H1 (cell line): Measurements from ENCODE around the gene SSU72. TPM values are rescaled to one million over a fixed set of nuclear protein-coding genes. Genes with fewer than 3 reads are reported as not detected.
A peak's percentile ranks its signal among the peaks of the same experiment; 100 is the strongest.

Source experiments
- CTCF ChIA-PET: fragments of 300-600 bp; sonication (Branson Sonifier 250); formaldehyde crosslinking; loops from one replicate; lab custom pipeline; 2021; ENCODE audit not compliant: partially characterized antibody; lab: Charles Lee
- POLR2A ChIA-PET: fragments of 300-600 bp; sonication (Branson Sonifier 250); formaldehyde crosslinking; loops from one replicate; lab custom pipeline; 2021; ENCODE audit warnings: inconsistent platforms; ENCODE audit not compliant: partially characterized antibody; lab: Charles Lee
- DNase-seq, 2 experiments: peaks; one replicate each; pipeline versions ENCODE4 v3.0.0 to v3.0.0-alpha.2; 2010 to 2022; ENCODE audit warnings: low spot score in 2 of 2, low read depth in 1 of 2, mixed read lengths in 1 of 2
- FAIRE-seq: peaks from 2 replicates; lab custom pipeline; 2011; peaks lifted over from hg19 to GRCh38; lab: Jason Lieb, UNC
- H2AFZ ChIP-seq: 2 replicates; pipeline ENCODE4 v1.8.1; 2012; ENCODE audit warnings: low read length, inconsistent platforms
- H2AK5ac ChIP-seq: 2 replicates; pipeline ENCODE4 v1.6.1; 2013; ENCODE audit warnings: low read depth, low read length
- H2BK120ac ChIP-seq: replicated peaks from 2 replicates; pipeline ENCODE3; 2013; ENCODE audit warnings: low read depth, low read length, inconsistent platforms
- H2BK12ac ChIP-seq: 2 replicates; pipeline ENCODE4 v1.6.1; 2013; ENCODE audit warnings: low read depth, low read length
- H2BK15ac ChIP-seq: 2 replicates; pipeline ENCODE4 v1.6.1; 2013; ENCODE audit warnings: low read length
- H2BK20ac ChIP-seq: 2 replicates; pipeline ENCODE4 v1.6.1; 2013; ENCODE audit warnings: low read length
- H2BK5ac ChIP-seq: 2 replicates; pipeline ENCODE4 v1.6.1; 2013; ENCODE audit warnings: low read depth, low read length
- H3K14ac ChIP-seq: 2 replicates; pipeline ENCODE4 v1.6.1; 2013; ENCODE audit warnings: inconsistent platforms; ENCODE audit not compliant: insufficient read length
- H3K18ac ChIP-seq: 2 replicates; pipeline ENCODE4 v1.6.1; 2013; ENCODE audit warnings: low read length; ENCODE audit errors: extremely low read depth
- H3K23ac ChIP-seq: 2 replicates; pipeline ENCODE4 v1.6.1; 2013; ENCODE audit warnings: inconsistent platforms; ENCODE audit not compliant: insufficient read length
- H3K23me2 ChIP-seq: 2 replicates; pipeline ENCODE4 v1.6.1; 2013; ENCODE audit warnings: low read depth, low read length
- H3K27ac ChIP-seq: 2 replicates; pipeline ENCODE4 v1.6.1; 2011; ENCODE audit warnings: low read depth, low read length, inconsistent platforms
- H3K27me3 ChIP-seq, 4 experiments: replicated peaks in 1 of 4; 1 replicate in 1 of 4; 2 replicates in 3 of 4; pipeline versions ENCODE4 v1.6.1 to v1.8.1; 2011 to 2013; ENCODE audit warnings: low read length in 3 of 4, mild to moderate bottlenecking in 3 of 4, inconsistent platforms in 2 of 4, mixed read lengths in 2 of 4, moderate library complexity in 1 of 4; ENCODE audit not compliant: control insufficient read depth in 3 of 4, insufficient read depth in 3 of 4; ENCODE audit errors: extremely low read depth in 1 of 4
- H3K36me3 ChIP-seq, 4 experiments: 2 replicates each; pipeline versions ENCODE4 v1.6.1 to v1.8.1; 2011 to 2013; ENCODE audit warnings: mild to moderate bottlenecking in 4 of 4, low read length in 3 of 4, moderate library complexity in 2 of 4, control low read depth in 1 of 4, inconsistent platforms in 1 of 4; ENCODE audit not compliant: insufficient read depth in 4 of 4, control insufficient read depth in 2 of 4
- H3K4ac ChIP-seq: replicated peaks from 2 replicates; pipeline ENCODE3; 2013; ENCODE audit warnings: low read length, low read depth, mixed read lengths, inconsistent platforms; ENCODE audit not compliant: insufficient read length
- H3K4me1 ChIP-seq, 4 experiments: replicated peaks in 1 of 4; 1 replicate in 1 of 4; 2 replicates in 3 of 4; pipeline versions ENCODE4 v1.6.1 to v1.8.1; 2011 to 2013; ENCODE audit warnings: low read length in 3 of 4, inconsistent platforms in 2 of 4, mixed read lengths in 1 of 4; ENCODE audit not compliant: insufficient read depth in 4 of 4, control insufficient read depth in 3 of 4
- H3K4me2 ChIP-seq, 2 experiments: 2 replicates each; pipeline versions ENCODE4 v1.6.1 to v1.8.1; 2011 to 2013; ENCODE audit warnings: low read depth in 2 of 2, low read length in 2 of 2, control low read depth in 1 of 2, inconsistent platforms in 1 of 2, mild to moderate bottlenecking in 1 of 2; ENCODE audit not compliant: insufficient read depth in 1 of 2
- H3K4me3 ChIP-seq, 4 experiments: fragments of 200-600, 300-600 bp in 1 of 4; sonication (generic), shearing (Covaris generic), sonication (Bioruptor Twin) in 1 of 4; 2 replicates each; pipeline versions ENCODE4 v1.5.1 to v1.8.1; 2011 to 2016; ENCODE audit warnings: low read length in 4 of 4, low read depth in 3 of 4, control low read depth in 2 of 4, inconsistent platforms in 2 of 4, mild to moderate bottlenecking in 2 of 4, mixed read lengths in 1 of 4, moderate library complexity in 1 of 4; ENCODE audit not compliant: insufficient read depth in 2 of 4; ENCODE audit errors: extremely low read depth in 1 of 4
- H3K56ac ChIP-seq: replicated peaks from 2 replicates; pipeline ENCODE3; 2013; ENCODE audit warnings: low read depth, mild to moderate bottlenecking, mixed read lengths, low read length, inconsistent platforms; ENCODE audit not compliant: insufficient read length
- H3K79me1 ChIP-seq: 2 replicates; pipeline ENCODE4 v1.6.1; 2013; ENCODE audit warnings: low read depth, low read length, control low read depth
- H3K79me2 ChIP-seq, 2 experiments: 2 replicates each; pipeline versions ENCODE4 v1.6.1 to v1.8.1; 2012 to 2013; ENCODE audit warnings: low read length in 2 of 2, mild to moderate bottlenecking in 2 of 2, inconsistent platforms in 1 of 2; ENCODE audit not compliant: insufficient read depth in 2 of 2, control insufficient read depth in 1 of 2
- H3K9ac ChIP-seq, 4 experiments: replicated peaks in 1 of 4; 1 replicate in 1 of 4; 2 replicates in 3 of 4; pipeline versions ENCODE4 v1.6.1 to v1.8.1; 2011 to 2013; ENCODE audit warnings: low read depth in 3 of 4, low read length in 3 of 4, control low read depth in 2 of 4, mild to moderate bottlenecking in 2 of 4, moderate library complexity in 2 of 4, inconsistent platforms in 1 of 4; ENCODE audit errors: extremely low read depth in 1 of 4
- H3K9me3 ChIP-seq, 2 experiments: 2 replicates each; pipeline versions ENCODE4 v1.6.1 to v1.8.1; 2012 to 2013; ENCODE audit warnings: mild to moderate bottlenecking in 2 of 2, moderate library complexity in 2 of 2, control low read depth in 1 of 2, inconsistent platforms in 1 of 2, low read depth in 1 of 2, low read length in 1 of 2, mixed read lengths in 1 of 2; ENCODE audit not compliant: insufficient read depth in 2 of 2
- H4K20me1 ChIP-seq, 2 experiments: replicated peaks in 1 of 2; 2 replicates each; pipeline versions ENCODE3 to v1.8.1; 2011 to 2013; ENCODE audit warnings: inconsistent platforms in 2 of 2, low read length in 2 of 2, mild to moderate bottlenecking in 1 of 2; ENCODE audit not compliant: insufficient read depth in 2 of 2, control insufficient read depth in 1 of 2
- H4K5ac ChIP-seq: 2 replicates; pipeline ENCODE4 v1.6.1; 2013; ENCODE audit warnings: low read length, low read depth, mixed read lengths, inconsistent platforms; ENCODE audit not compliant: insufficient read length
- H4K8ac ChIP-seq: 2 replicates; pipeline ENCODE4 v1.8.0; 2013; ENCODE audit warnings: mild to moderate bottlenecking, moderate library complexity, low read length, inconsistent platforms; ENCODE audit not compliant: insufficient read depth; ENCODE audit errors: extremely low read depth
- H4K91ac ChIP-seq: replicated peaks from 2 replicates; pipeline ENCODE3; 2013; ENCODE audit warnings: low read length, mixed read lengths, inconsistent platforms; ENCODE audit not compliant: insufficient read length
- EZH2 ChIP-seq: fragments of 200-600 bp; sonication (generic); IDR thresholded peaks from 2 replicates; pipeline ENCODE4 v1.7.1; 2012; ENCODE audit warnings: low read depth, mild to moderate bottlenecking, moderate library complexity, low read length, inconsistent platforms; ENCODE audit not compliant: severe bottlenecking
- JUN ChIP-seq: IDR thresholded peaks from 2 replicates; pipeline ENCODE4 v1.6.1; 2011; ENCODE audit warnings: low read depth, mild to moderate bottlenecking, improper control_type of control experiment, low read length
- KDM1A ChIP-seq: fragments of 200-600, 300-600 bp; sonication (generic); IDR thresholded peaks from 2 replicates; pipeline ENCODE4 v1.7.1; 2016; ENCODE audit warnings: mild to moderate bottlenecking, low read length, borderline replicate concordance
- MAFK ChIP-seq: IDR thresholded peaks from 2 replicates; pipeline ENCODE4 v1.6.1; 2012; ENCODE audit warnings: low read depth, mild to moderate bottlenecking, improper control_type of control experiment, low read length
- NANOG ChIP-seq: IDR thresholded peaks from 2 replicates; pipeline ENCODE4 v1.6.1; 2011; ENCODE audit warnings: low read length, low read depth, mild to moderate bottlenecking, inconsistent platforms; ENCODE audit not compliant: insufficient read depth, poor library complexity, severe bottlenecking
- NRF1 ChIP-seq: IDR thresholded peaks from 2 replicates; pipeline ENCODE4 v1.6.1; 2011; ENCODE audit warnings: mild to moderate bottlenecking, low read depth, low read length, improper control_type of control experiment
- RBBP5 ChIP-seq: IDR thresholded peaks from 2 replicates; pipeline ENCODE4 v1.7.1; 2012; ENCODE audit warnings: low read depth, mild to moderate bottlenecking, inconsistent platforms, low read length, moderate library complexity, borderline replicate concordance
- WGBS, 2 experiments: shearing (Covaris generic) in 1 of 2; methylation state at CpG; one replicate each; pipeline versions ENCODE4 v1.1.6 to v1.1.7; 2013 to 2015; ENCODE audit warnings: low lambda C conversion rate in 2 of 2, mixed read lengths in 2 of 2, inconsistent platforms in 1 of 2, low coverage in 1 of 2, missing lambda C conversion rate in 1 of 2; ENCODE audit not compliant: insufficient replicate concordance in 2 of 2, insufficient coverage in 1 of 2, insufficient read length in 1 of 2; ENCODE audit errors: extremely low coverage in 1 of 2, missing lambda C conversion rate in 1 of 2; 5-methylcytosine and 5-hydroxymethylcytosine counted together
- long read RNA-seq, 2 experiments: library from RNA in 1 of 2; library from capped mRNA in 1 of 2; stranded (forward); transcript quantifications; one replicate each; pipeline ENCODE4 v2.0.0, GENCODE V29; 2021; ENCODE audit warnings: inconsistent platforms in 1 of 2
- polyA minus RNA-seq, 3 experiments: library from RNA; depleted of rRNA, polyadenylated mRNA; stranded (reverse); fragments of >200 nt; gene quantifications; 1 replicate in 2 of 3; 2 replicates in 1 of 3; pipeline ENCODE4 v1.2.3, GENCODE V29; 2011
- polyA plus RNA-seq, 7 experiments: library from polyadenylated mRNA; depleted of rRNA in 3 of 7; stranded (reverse) in 5 of 7; unstranded in 2 of 7; fragments of >200 nt in 5 of 7; fragments of 200-250 nt in 2 of 7; gene quantifications; 1 replicate in 5 of 7; 2 replicates in 1 of 7; 4 replicates in 1 of 7; pipeline versions ENCODE4 v1.2.1 to v1.2.3, GENCODE V29; 2011 to 2013; ENCODE audit warnings: missing spikeins in 2 of 7, mixed read lengths in 2 of 7
- total RNA-seq: library from RNA; stranded (reverse); fragmentation: NEBNext Ultra II Directional; extraction: Animal tissue kit (Norgen Biotek cat#: 25700); gene quantifications from 2 replicates; pipeline ENCODE4 v1.2.1, GENCODE V29; 2021

The SSU72 gene
- total RNA-seq = 165 and 170 TPM in 2 replicates
- 110 and 116 TPM in 2 replicates for polyA plus RNA-seq (2011; rRNA removed)
- 122 TPM for polyA plus RNA-seq (2011; cell fraction: cytosol; rRNA removed)
- polyA plus RNA-seq (2011; cell fraction: nucleus; rRNA removed) = 110 TPM
- polyA plus RNA-seq (2012, experiment 1 of 2) = 156 to 180 TPM (median 158 TPM) in 4 replicates
- polyA plus RNA-seq (2012, experiment 2 of 2) = 198 TPM
- polyA plus RNA-seq (2013, experiment 1 of 2) = 143 TPM
- polyA plus RNA-seq (2013, experiment 2 of 2) = 148 TPM
- 59.2 and 65.6 TPM in 2 replicates for polyA minus RNA-seq (2011; rRNA and poly(A)+ RNA removed)
- 91.6 TPM for polyA minus RNA-seq (2011; cell fraction: cytosol; rRNA and poly(A)+ RNA removed)
- 66.4 TPM for polyA minus RNA-seq (2011; cell fraction: nucleus; rRNA and poly(A)+ RNA removed)
- long read RNA-seq, experiment 1, full-length matches to known transcripts = 116 of 164 reads
- long read RNA-seq, experiment 1, partial matches to known transcripts = 38 of 164 reads
- long read RNA-seq, experiment 1, other reads (novel, unspliced or antisense) = 10 of 164 reads
- long read RNA-seq, experiment 2, transcript SSU72-201 (5 exons, 1,290 nt) = major isoform, 99 of 103 reads
- long read RNA-seq, experiment 2, partial matches to known transcripts = 3 of 103 reads
- long read RNA-seq, experiment 2, other reads (novel, unspliced or antisense) = 1 of 103 reads

DNA sequence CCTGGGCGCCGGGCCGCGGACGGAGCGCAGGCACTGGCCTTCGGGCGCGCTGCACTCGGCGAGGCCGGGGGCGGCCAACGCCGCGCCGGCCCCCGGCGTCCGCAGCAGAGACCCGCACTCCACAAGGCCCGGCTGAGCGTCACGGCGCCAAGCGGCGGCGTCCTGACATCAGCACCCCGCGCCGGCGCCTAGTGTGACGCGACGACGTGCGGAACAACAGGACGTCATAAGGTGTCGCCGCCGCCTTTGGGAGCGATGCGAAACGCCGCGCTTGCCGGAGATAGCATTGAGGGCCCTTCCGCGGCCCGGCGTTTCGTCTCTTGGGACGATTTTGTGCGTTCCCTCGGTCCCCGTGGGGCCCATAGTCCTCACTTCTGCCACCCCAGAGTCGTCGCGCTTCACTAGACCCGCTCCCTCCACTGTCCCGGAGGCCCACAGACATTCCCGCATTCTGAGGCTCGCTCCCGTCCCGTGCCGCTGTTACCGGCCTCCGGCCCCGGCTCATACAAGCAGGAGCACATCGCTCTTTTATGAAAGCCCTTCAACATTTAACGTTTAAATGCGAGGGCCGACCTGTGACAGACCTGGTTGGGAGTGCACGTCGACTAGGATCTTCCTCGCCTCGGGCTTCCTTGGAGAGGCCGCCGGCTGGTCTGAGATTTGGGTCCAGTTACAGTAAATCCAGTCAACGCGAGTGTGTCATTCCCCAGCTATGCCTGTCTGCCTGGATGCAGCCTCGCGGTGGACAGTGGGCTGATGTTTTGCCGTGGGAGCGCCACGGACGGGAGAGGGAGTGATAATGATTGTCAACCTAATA is at the start of gene SSU72:
TSS of gene SSU72 (minus strand) at position 143 of the 817 bp plus-strand sequence. CDS start 306 bp downstream, outside the sequence.
- 3% methylated on average over 64 of the region's 87 CpGs; no CpG with 5 or more reads in 1 of the 2 experiments for WGBS, 2 experiments
- no peaks in the 10 kb centered on the region for H3K27me3 ChIP-seq
- no peaks in the 10 kb centered on the region for H3K9me3 ChIP-seq
- H3K4ac ChIP-seq = peak within 1 kb of the TSS; percentile 94
- peak within 1 kb of the TSS; percentile 84 to 99 (median 94) for H3K4me3 ChIP-seq
- peaks cover 8% of the 10 kb centered on the region; the same call in 1 of the 2 replicates for H3K23me2 ChIP-seq
- H2BK15ac ChIP-seq = no peak within 1 kb of the TSS
- CTCF ChIA-PET = interaction anchor here (0.7 kb wide), 1 partner anchor 50 kb away, joined by 3 read pairs; no protein-coding TSS in a partner anchor
- H4K20me1 ChIP-seq = peaks cover 3 to 4% of the 10 kb centered on the region in 2 experiments
- H3K79me2 ChIP-seq = peaks cover 27 to 45% of the 10 kb centered on the region in 2 experiments
- H3K9ac ChIP-seq = peak within 1 kb of the TSS; percentile 96 to 100 (median 97)
- peak within 1 kb of the TSS; percentile 70 for H3K56ac ChIP-seq
- peaks cover 0 to 17% (median 1%) of the 10 kb centered on the region in 4 experiments; a peak in 1 of 8 replicates for H3K36me3 ChIP-seq
- H3K4me1 ChIP-seq = peaks cover 0 to 2% (median 0%) of the 10 kb centered on the region in 4 experiments; a peak in 2 of 7 replicates
- peaks cover 2% of the 10 kb centered on the region for H3K79me1 ChIP-seq
- H3K14ac ChIP-seq = no peak within 1 kb of the TSS
- no peak within 1 kb of the TSS; the same call in 1 of the 2 replicates for H2BK12ac ChIP-seq
- H3K23ac ChIP-seq = no peak within 1 kb of the TSS
- no peak for FAIRE-seq
- no peak within 1 kb of the TSS for H2AK5ac ChIP-seq
- no peak within 1 kb of the TSS for H2BK120ac ChIP-seq
- peak within 1 kb of the TSS; percentile 83 for H3K18ac ChIP-seq
- H3K4me2 ChIP-seq = peak within 1 kb of the TSS; percentile 82 to 100
- peak; percentile 70 to 98 for DNase-seq
- H2AFZ ChIP-seq = peak within 1 kb of the TSS; percentile 77; the same call in 1 of the 2 replicates
- H4K8ac ChIP-seq = peak within 1 kb of the TSS; percentile 100
- POLR2A ChIA-PET = interaction anchor here (0.8 to 21.2 kb wide), 13 partner anchors 9 to 175 kb away, joined by 3 to 367 read pairs (median 4); partner anchors contain the start of genes CCNL2 and MIB2
- peak within 1 kb of the TSS; percentile 91 for H4K5ac ChIP-seq
- peak within 1 kb of the TSS; percentile 93 for H4K91ac ChIP-seq
- no peak within 1 kb of the TSS for H2BK20ac ChIP-seq
- peak within 1 kb of the TSS; percentile 99 for H3K27ac ChIP-seq
- H2BK5ac ChIP-seq = peak within 1 kb of the TSS; percentile 96
- 0 out of 2 replicates have a peak, but pooled peaks have one; percentile 77 for TF ChIP-seq RBBP5
- TF ChIP-seq MAFK = no peak
- no peak for TF ChIP-seq NANOG
- no peak for TF ChIP-seq JUN
- TF ChIP-seq EZH2 = no peak
- no peak for TF ChIP-seq NRF1
- no peak for TF ChIP-seq KDM1A
